Transverse colon (tissue), 4 donors: ENCODE data around the gene NPTXR.

Experiments used
- POLR2A ChIP-seq: fragments of 450-650 bp; IDR thresholded peaks from one replicate; pipeline ENCODE4 v1.6.1; 2016; ENCODE audit warnings: antibody characterized with exemption, mild to moderate bottlenecking, moderate library complexity
- POLR2AphosphoS5 ChIP-seq, 3 donors: sonication (generic); formaldehyde crosslinking; IDR thresholded peaks; one replicate each; pipeline ENCODE4 v1.6.1; 2016; ENCODE audit warnings: antibody characterized with exemption in 3 of 3
- TF ChIP-seq, protein P1 (sequence below), 5 experiments: fragments of 200-600 bp in 3 of 5; fragments of 450-650 bp in 2 of 5; sonication (generic) in 3 of 5; IDR thresholded peaks; 1 replicate in 2 of 5; 2 replicates in 3 of 5; pipeline ENCODE4 v1.5.1; 2016 to 2017; ENCODE audit warnings: antibody characterized with exemption in 5 of 5, inconsistent platforms in 3 of 5, mild to moderate bottlenecking in 2 of 5, moderate library complexity in 1 of 5

DNA sequence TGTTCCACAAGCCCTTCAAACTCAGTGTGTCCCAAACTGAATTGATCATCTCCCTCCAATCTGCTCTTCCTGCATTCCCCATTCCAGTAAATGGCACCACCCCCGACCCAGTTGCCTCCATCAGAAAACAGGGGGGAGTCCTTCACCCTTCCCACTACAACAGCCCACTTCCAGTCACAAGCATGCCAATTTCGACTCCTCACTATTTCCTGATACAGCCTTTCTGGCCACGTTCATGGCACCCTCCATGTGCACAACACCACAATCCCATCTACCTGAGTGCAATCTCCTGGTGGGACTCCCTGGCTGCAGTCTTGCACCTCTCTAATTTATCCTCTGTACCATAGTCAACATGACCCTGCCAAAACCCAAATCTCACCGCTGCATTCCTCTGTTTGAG lies 48.3 kb downstream of the NPTXR start:
- TF ChIP-seq, protein P1, sequence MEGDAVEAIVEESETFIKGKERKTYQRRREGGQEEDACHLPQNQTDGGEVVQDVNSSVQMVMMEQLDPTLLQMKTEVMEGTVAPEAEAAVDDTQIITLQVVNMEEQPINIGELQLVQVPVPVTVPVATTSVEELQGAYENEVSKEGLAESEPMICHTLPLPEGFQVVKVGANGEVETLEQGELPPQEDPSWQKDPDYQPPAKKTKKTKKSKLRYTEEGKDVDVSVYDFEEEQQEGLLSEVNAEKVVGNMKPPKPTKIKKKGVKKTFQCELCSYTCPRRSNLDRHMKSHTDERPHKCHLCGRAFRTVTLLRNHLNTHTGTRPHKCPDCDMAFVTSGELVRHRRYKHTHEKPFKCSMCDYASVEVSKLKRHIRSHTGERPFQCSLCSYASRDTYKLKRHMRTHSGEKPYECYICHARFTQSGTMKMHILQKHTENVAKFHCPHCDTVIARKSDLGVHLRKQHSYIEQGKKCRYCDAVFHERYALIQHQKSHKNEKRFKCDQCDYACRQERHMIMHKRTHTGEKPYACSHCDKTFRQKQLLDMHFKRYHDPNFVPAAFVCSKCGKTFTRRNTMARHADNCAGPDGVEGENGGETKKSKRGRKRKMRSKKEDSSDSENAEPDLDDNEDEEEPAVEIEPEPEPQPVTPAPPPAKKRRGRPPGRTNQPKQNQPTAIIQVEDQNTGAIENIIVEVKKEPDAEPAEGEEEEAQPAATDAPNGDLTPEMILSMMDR (IDR thresholded peaks at IDR 0.05): no peak
- TF ChIP-seq POLR2A: no peak
- TF ChIP-seq POLR2AphosphoS5 (IDR thresholded peaks at IDR 0.05): no peak
